Measurements from ENCODE around the gene ZNF502.

The ZNF502 gene

GRCh38 chr3:44761424-44762169 lies 49.1 kb downstream of the ZNF502 start, which contains the start of the genes KIAA1143 and KIF15:
Gene KIAA1143 (minus strand): TSS chr3:44761619. CDS start chr3:44761602, 17 bp downstream.
Gene KIF15 (plus strand): TSS chr3:44761794. CDS start chr3:44761866, 72 bp downstream.
- TF ChIP-seq CTCF (conservative IDR thresholded peaks at IDR 0.05; ENCODE audit: low read length) (peak; percentile 49; the same call in 1 of the 2 replicates), EZH2phosphoT487 (IDR thresholded peaks at IDR 0.05; ENCODE audit: borderline replicate concordance) (no peak)
- Histone ChIP-seq H3K9me2 (replicated peaks; ENCODE audit: low read depth, low read length) (no peaks in the 10 kb centered on the region), H3K9ac (ENCODE audit: low read depth, low read length, poor library complexity, severe bottlenecking) (peak within 1 kb of the TSS; percentile 91), H3K79me2 (ENCODE audit: insufficient read depth, low read length) (peaks cover 72% of the 10 kb centered on the region), H3F3A (ENCODE audit: low read depth) (no peaks in the 10 kb centered on the region), H3K4me1 (ENCODE audit: insufficient read depth, low read length, poor library complexity, severe bottlenecking) (peaks cover 34% of the 10 kb centered on the region), H2AFZ (ENCODE audit: low read length) (peak within 1 kb of the TSS; percentile 90), H3K27me3 (ENCODE audit: insufficient read depth, low read length, poor library complexity, severe bottlenecking) (no peaks in the 10 kb centered on the region), H3K4me2 (ENCODE audit: low read depth, low read length, poor library complexity, severe bottlenecking) (peak within 1 kb of the TSS; percentile 90), H3K4me3 (ENCODE audit: low read length, poor library complexity, severe bottlenecking) (peak within 1 kb of the TSS; percentile 91), H4K20me1 (ENCODE audit: insufficient read depth, low read length, poor library complexity, severe bottlenecking) (no peaks in the 10 kb centered on the region), H3K36me3 (ENCODE audit: insufficient read depth, low read length) (no peaks in the 10 kb centered on the region), H3K9me3 (ENCODE audit: insufficient read depth, low read depth, low read length) (peaks cover 10% of the 10 kb centered on the region; the same call in 1 of the 2 replicates)

GRCh38 chr3:44762170-44762677 lies 49.8 kb downstream of the ZNF502 start:
- Histone ChIP-seq H3F3A (ENCODE audit: low read depth) (no peaks in the 10 kb centered on the region), H2AFZ (ENCODE audit: low read length) (peak overlapping the region; percentile 90), H3K79me2 (ENCODE audit: insufficient read depth, low read length) (peaks cover 74% of the 10 kb centered on the region), H3K9me2 (replicated peaks; ENCODE audit: low read depth, low read length) (no peaks in the 10 kb centered on the region), H3K9me3 (ENCODE audit: insufficient read depth, low read depth, low read length) (0 out of 2 replicates have a peak, but pooled peaks cover 6% of the 10 kb centered on the region), H3K4me1 (ENCODE audit: insufficient read depth, low read length, poor library complexity, severe bottlenecking) (peaks cover 34% of the 10 kb centered on the region), H4K20me1 (ENCODE audit: insufficient read depth, low read length, poor library complexity, severe bottlenecking) (no peaks in the 10 kb centered on the region), H3K9ac (ENCODE audit: low read depth, low read length, poor library complexity, severe bottlenecking) (peak overlapping the region; percentile 91), H3K4me2 (ENCODE audit: low read depth, low read length, poor library complexity, severe bottlenecking) (peak overlapping the region; percentile 88), H3K36me3 (ENCODE audit: insufficient read depth, low read length) (no peaks in the 10 kb centered on the region), H3K4me3 (ENCODE audit: low read length, poor library complexity, severe bottlenecking) (peak overlapping the region; percentile 91), H3K27me3 (ENCODE audit: insufficient read depth, low read length, poor library complexity, severe bottlenecking) (no peaks in the 10 kb centered on the region)
- no peak for TF ChIP-seq EZH2phosphoT487 (IDR thresholded peaks at IDR 0.05; ENCODE audit: borderline replicate concordance)
- no peak for TF ChIP-seq CTCF (conservative IDR thresholded peaks at IDR 0.05; ENCODE audit: low read length)

- H3F3A ChIP-seq (ENCODE audit: low read depth): no peaks in the 10 kb centered on the region
- no peaks in the 10 kb centered on the region for H3K9me2 ChIP-seq (replicated peaks; ENCODE audit: low read depth, low read length)
- H3K79me2 ChIP-seq (ENCODE audit: insufficient read depth, low read length): peaks cover 77% of the 10 kb centered on the region
- H4K20me1 ChIP-seq (ENCODE audit: insufficient read depth, low read length, poor library complexity, severe bottlenecking): no peaks in the 10 kb centered on the region
- H3K36me3 ChIP-seq (ENCODE audit: insufficient read depth, low read length): no peaks in the 10 kb centered on the region
- H3K4me2 ChIP-seq (ENCODE audit: low read depth, low read length, poor library complexity, severe bottlenecking): peak overlapping the region; percentile 88
- TF ChIP-seq EZH2phosphoT487 (IDR thresholded peaks at IDR 0.05; ENCODE audit: borderline replicate concordance) (no peak), CTCF (conservative IDR thresholded peaks at IDR 0.05; ENCODE audit: low read length) (no peak)
- H3K4me1 ChIP-seq (ENCODE audit: insufficient read depth, low read length, poor library complexity, severe bottlenecking): peaks cover 34% of the 10 kb centered on the region
- no peaks in the 10 kb centered on the region for H3K27me3 ChIP-seq (ENCODE audit: insufficient read depth, low read length, poor library complexity, severe bottlenecking)
- peak overlapping the region; percentile 91 for H3K9ac ChIP-seq (ENCODE audit: low read depth, low read length, poor library complexity, severe bottlenecking)
- no peak overlapping the region for H2AFZ ChIP-seq (ENCODE audit: low read length)
- H3K9me3 ChIP-seq (ENCODE audit: insufficient read depth, low read depth, low read length): 0 out of 2 replicates have a peak, but pooled peaks cover 6% of the 10 kb centered on the region
- peak overlapping the region; percentile 91 for H3K4me3 ChIP-seq (ENCODE audit: low read length, poor library complexity, severe bottlenecking)
These were observed 50.2 kb downstream of the ZNF502 start for GRCh38 chr3:44762690-44763089.

Measured in Loucy (cell line).